Rectal smooth muscle tissue (tissue), 1 donor: ENCODE measurements around the gene TSPAN7.

ENCODE experiments used
- H3K27ac ChIP-seq: one replicate; pipeline ENCODE4 v1.7.0; 2013; ENCODE audit warnings: low read depth, low read length, inconsistent platforms
- H3K27me3 ChIP-seq: one replicate; pipeline ENCODE4 v1.7.0; 2013; ENCODE audit warnings: low read length; ENCODE audit not compliant: control insufficient read depth, insufficient read depth
- H3K36me3 ChIP-seq: one replicate; pipeline ENCODE4 v1.7.0; 2013; ENCODE audit warnings: low read length; ENCODE audit not compliant: control insufficient read depth, insufficient read depth
- H3K4me1 ChIP-seq: one replicate; pipeline ENCODE4 v1.7.0; 2013; ENCODE audit warnings: low read length; ENCODE audit not compliant: control insufficient read depth, insufficient read depth
- H3K4me3 ChIP-seq: one replicate; pipeline ENCODE4 v1.7.0; 2013; ENCODE audit warnings: low read length
- H3K9ac ChIP-seq: one replicate; pipeline ENCODE4 v1.7.0; 2013; ENCODE audit warnings: low read length

Gene TSPAN7, protein sequence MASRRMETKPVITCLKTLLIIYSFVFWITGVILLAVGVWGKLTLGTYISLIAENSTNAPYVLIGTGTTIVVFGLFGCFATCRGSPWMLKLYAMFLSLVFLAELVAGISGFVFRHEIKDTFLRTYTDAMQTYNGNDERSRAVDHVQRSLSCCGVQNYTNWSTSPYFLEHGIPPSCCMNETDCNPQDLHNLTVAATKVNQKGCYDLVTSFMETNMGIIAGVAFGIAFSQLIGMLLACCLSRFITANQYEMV

GRCh38 chrX:38561126-38561868 lies at the start of gene TSPAN7:
TSPAN7 (plus strand) TSS chrX:38561542; CDS start chrX:38561547, 5 bp downstream.
- H3K27me3 ChIP-seq: no peaks in the 10 kb centered on the region
- H3K9ac ChIP-seq: no peak within 1 kb of the TSS
- peak within 1 kb of the TSS; percentile 68 for H3K4me3 ChIP-seq
- no peaks in the 10 kb centered on the region for H3K4me1 ChIP-seq
- H3K27ac ChIP-seq: peak within 1 kb of the TSS; percentile 16
- no peaks in the 10 kb centered on the region for H3K36me3 ChIP-seq

DNA sequence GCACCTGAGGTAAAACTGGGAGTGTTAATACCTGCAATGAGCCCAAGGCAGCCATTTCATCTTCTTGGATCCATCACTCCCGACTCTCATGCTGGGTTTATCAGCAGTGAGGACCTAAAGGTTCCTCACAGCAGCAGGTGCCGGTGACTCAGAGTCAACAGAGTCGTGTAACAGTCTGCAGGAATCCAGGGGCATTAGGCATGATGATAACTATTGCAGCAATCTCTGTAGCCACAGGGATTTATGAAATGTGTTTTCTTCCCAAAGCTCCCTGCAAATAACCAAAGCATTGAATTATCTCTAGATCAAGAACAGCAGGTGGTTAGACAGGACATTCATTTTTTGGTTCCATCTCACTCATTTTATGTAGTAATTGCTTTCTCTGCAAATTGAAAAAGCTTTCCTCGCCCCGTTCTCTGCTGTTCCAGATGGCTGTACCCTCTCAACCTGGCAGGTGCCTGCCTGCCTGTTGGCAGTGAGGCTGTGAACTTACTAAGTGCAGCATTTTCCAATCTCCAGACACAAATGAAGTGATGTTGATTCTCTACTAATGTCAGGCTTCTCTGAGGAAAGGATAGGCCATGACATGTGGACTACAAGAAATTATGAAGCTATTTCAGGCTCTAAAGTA lies 48.1 kb upstream of the TSPAN7 start:
- Histone ChIP-seq H3K4me3 (no peak overlapping the region), H3K27me3 (no peaks in the 10 kb centered on the region), H3K27ac (no peak overlapping the region), H3K4me1 (no peaks in the 10 kb centered on the region), H3K36me3 (no peaks in the 10 kb centered on the region), H3K9ac (no peak overlapping the region)

DNA sequence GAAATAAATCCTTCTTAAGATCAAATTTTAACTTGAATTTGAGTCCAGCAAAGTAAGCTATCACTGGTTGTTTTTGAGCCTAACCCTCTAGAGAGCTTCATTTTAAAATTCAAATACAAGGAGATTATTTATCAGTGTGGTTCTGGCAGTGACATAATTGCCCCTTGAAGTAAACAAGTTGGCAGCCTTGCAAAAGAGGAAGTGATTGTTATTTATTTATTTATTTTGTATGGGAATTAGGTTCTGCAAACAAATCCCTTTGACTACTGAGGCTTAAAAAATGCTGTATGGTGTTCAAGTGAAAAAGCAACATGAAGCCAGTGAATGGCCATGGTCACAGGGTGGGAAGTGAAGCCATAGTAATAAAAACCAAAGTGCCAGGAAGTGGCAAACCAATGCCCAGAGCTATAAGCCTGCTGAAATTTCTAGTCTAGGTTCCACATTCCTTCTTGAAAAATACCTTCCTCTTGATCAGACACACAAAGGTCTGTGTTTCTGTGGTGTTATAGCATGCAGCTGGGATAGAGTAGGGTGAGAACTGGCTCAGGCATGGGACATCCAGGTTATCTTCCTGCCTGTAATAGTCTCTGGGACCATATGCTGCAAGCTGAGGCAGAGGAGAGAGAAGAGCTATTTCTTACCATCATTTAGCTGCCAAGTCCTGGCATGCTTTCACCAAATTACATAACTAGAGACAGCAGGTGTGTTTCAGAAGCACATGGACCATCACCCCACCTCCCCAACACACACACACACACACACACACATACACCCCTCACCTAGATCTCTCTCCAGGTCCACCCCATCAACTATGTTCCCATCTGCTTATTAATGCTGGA lies 47.1 kb upstream of the TSPAN7 start:
- Histone ChIP-seq H3K4me1 (no peaks in the 10 kb centered on the region), H3K4me3 (no peak overlapping the region), H3K9ac (no peak overlapping the region), H3K27me3 (no peaks in the 10 kb centered on the region), H3K27ac (no peak overlapping the region), H3K36me3 (no peaks in the 10 kb centered on the region)

DNA sequence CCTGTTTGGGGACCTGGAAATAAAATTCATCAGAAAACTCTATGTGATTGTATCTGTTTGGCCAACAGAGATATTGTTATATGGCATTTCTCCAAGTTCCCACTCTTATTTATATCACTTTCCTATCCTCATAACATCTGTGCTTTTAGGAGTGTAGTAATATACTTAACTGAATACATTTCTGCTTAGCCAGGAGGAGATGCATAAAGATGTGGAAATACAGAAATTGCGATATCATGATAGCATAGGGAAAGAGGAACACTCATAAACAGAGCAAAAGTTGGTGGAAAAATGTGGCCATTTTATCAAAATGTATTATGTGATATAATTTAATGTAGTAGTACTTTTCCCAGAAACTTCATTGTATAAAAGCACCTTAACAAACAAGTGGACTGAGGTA lies 46.1 kb upstream of the TSPAN7 start:
- Histone ChIP-seq H3K27me3 (no peaks in the 10 kb centered on the region), H3K36me3 (no peaks in the 10 kb centered on the region), H3K27ac (no peak overlapping the region), H3K4me1 (no peaks in the 10 kb centered on the region), H3K9ac (no peak overlapping the region), H3K4me3 (no peak overlapping the region)

DNA sequence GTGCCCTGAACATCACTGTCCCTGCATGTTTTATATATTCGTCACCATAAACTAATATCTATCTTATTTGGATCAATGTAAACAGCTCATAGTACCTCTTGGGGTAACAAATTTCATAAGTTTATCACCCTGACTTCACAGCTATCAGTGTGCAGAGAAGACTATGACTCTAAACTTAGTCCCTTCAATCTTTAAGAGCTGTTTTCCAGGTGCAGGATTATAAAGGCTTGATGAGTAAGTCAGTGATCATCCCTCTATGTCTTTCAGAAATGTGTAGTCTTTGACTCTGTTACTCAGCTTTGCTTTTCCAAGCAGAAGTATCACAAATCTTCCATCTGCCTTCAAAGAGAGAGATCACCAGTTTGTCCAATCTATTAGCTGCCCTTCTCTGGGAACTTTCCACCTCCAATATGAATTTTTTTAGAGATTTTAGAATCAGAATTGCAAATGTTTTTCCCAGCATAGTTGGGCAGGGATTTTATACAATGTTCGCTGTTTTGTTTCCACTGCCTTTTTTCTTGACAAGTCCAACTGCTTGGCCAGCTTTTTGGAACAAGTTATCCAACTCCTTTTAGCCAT lies 45.1 kb upstream of the TSPAN7 start:
- H3K4me3 ChIP-seq: no peak overlapping the region
- no peaks in the 10 kb centered on the region for H3K4me1 ChIP-seq
- H3K27me3 ChIP-seq: no peaks in the 10 kb centered on the region
- no peak overlapping the region for H3K9ac ChIP-seq
- H3K27ac ChIP-seq: no peak overlapping the region
- no peaks in the 10 kb centered on the region for H3K36me3 ChIP-seq

- no peaks in the 10 kb centered on the region for H3K36me3 ChIP-seq
- H3K27me3 ChIP-seq: no peaks in the 10 kb centered on the region
- H3K9ac ChIP-seq: no peak overlapping the region
- no peak overlapping the region for H3K27ac ChIP-seq
- no peak overlapping the region for H3K4me3 ChIP-seq
- H3K4me1 ChIP-seq: no peaks in the 10 kb centered on the region
These were observed 41.7 kb upstream of the TSPAN7 start for GRCh38 chrX:38519651-38520050.

DNA sequence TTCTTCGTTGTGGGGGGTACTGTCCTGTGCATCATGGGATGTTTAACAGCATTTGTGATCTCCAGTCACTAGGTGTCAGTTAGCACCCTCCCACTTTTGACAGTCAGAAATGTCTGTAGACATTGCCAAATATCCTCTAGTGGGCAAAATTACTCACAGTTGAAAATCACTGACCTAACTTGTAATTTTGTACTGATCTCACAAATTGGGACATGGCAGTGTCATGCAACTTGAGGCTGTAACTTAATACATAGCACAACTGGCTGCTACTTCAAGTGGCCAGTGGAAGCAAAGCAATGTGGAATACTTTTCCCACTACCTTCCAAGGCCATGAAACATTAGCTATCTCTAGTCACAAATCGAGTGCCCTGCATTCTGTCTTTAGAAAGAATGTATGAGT lies 23.2 kb upstream of the TSPAN7 start:
- H3K27me3 ChIP-seq: no peaks in the 10 kb centered on the region
- H3K36me3 ChIP-seq: no peaks in the 10 kb centered on the region
- H3K27ac ChIP-seq: no peak overlapping the region
- H3K4me1 ChIP-seq: no peaks in the 10 kb centered on the region
- no peak overlapping the region for H3K9ac ChIP-seq
- H3K4me3 ChIP-seq: no peak overlapping the region

DNA sequence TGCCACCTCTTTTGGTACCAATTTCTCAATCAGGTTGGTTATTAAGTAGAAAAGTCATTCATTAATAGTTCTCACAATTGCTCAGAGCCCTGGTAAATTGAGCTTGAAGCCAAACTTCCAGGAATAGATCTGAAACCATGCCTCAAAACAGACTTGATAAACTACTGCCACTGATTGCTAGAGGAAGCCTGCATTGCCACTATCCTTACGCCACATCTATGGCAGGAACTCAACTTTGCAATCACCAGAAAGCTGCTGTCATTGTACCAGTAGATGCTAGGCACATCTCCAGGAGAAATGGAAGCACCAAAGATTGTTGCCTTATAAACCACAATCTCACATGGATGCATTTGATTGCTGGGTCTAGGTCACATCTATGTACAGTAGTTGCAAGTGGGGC lies 21.6 kb upstream of the TSPAN7 start:
- Histone ChIP-seq H3K4me3 (no peak overlapping the region), H3K27me3 (no peaks in the 10 kb centered on the region), H3K4me1 (no peaks in the 10 kb centered on the region), H3K36me3 (no peaks in the 10 kb centered on the region), H3K27ac (no peak overlapping the region), H3K9ac (no peak overlapping the region)

- Histone ChIP-seq H3K4me1 (no peaks in the 10 kb centered on the region), H3K27me3 (no peaks in the 10 kb centered on the region), H3K4me3 (no peak overlapping the region), H3K27ac (no peak overlapping the region), H3K36me3 (no peaks in the 10 kb centered on the region), H3K9ac (no peak overlapping the region)
These were observed 12.8 kb upstream of the TSPAN7 start for GRCh38 chrX:38548508-38548907.

GRCh38 chrX:38552721-38553120 lies 8.6 kb upstream of the TSPAN7 start:
- Histone ChIP-seq H3K4me3 (no peak overlapping the region), H3K27ac (no peak overlapping the region), H3K9ac (no peak overlapping the region), H3K36me3 (no peaks in the 10 kb centered on the region), H3K4me1 (no peaks in the 10 kb centered on the region), H3K27me3 (no peaks in the 10 kb centered on the region)

GRCh38 chrX:38558686-38559085 lies 2.7 kb upstream of the TSPAN7 start:
- Histone ChIP-seq H3K27me3 (no peaks in the 10 kb centered on the region), H3K9ac (no peak overlapping the region)

DNA sequence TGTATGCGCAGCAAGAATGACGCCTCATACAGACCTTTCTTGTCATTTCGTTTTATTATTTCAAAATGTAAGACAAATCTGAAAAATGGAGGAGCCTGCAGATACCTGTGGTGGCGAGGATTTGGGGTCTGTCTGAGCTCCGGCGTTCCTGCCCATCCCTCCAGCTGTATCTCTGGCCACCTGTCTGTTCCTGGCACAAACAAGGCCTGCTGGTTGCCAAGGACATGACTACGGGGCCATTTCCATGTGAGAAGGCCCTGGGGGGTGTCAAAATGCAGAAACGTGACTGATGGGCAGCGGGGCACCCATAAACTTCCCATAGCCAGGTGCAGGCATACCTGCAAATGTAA lies 591 bp upstream of the TSPAN7 start:
- no peak overlapping the region for H3K9ac ChIP-seq
- no peaks in the 10 kb centered on the region for H3K4me1 ChIP-seq
- H3K27ac ChIP-seq: no peak overlapping the region
- H3K36me3 ChIP-seq: no peaks in the 10 kb centered on the region
- no peaks in the 10 kb centered on the region for H3K27me3 ChIP-seq
- peak overlapping the region; percentile 64 for H3K4me3 ChIP-seq

More at GRCh38 chrX:38558686-38559085, 2.7 kb upstream of the TSPAN7 start:
- H3K27ac ChIP-seq: no peak overlapping the region
- H3K4me3 ChIP-seq: no peak overlapping the region
- no peaks in the 10 kb centered on the region for H3K4me1 ChIP-seq
- H3K36me3 ChIP-seq: no peaks in the 10 kb centered on the region
